Liver (tissue), 9 donors: Measurements from ENCODE around the gene GATA3. TPM values are rescaled to one million over a fixed set of nuclear protein-coding genes. Genes with fewer than 3 reads are reported as not detected.
A peak's percentile ranks its signal among the peaks of the same experiment; 100 is the strongest.

Experiments
- DNase-seq: peaks from one replicate; pipeline ENCODE4 v3.0.0-alpha.2; 2017; ENCODE audit warnings: low spot score
- H3K27ac ChIP-seq, 2 donors: one replicate each; pipeline ENCODE4 v1.7.0; 2013; ENCODE audit warnings: inconsistent platforms in 2 of 2, low read length in 2 of 2, control low read depth in 1 of 2, low read depth in 1 of 2, mild to moderate bottlenecking in 1 of 2
- H3K27me3 ChIP-seq, 4 donors: one replicate each; pipeline versions ENCODE4 v1.6.1 to v1.7.0; 2013; ENCODE audit warnings: low read length in 3 of 4, inconsistent platforms in 1 of 4, mild to moderate bottlenecking in 1 of 4, moderate library complexity in 1 of 4; ENCODE audit not compliant: control insufficient read depth in 4 of 4, insufficient read depth in 4 of 4
- H3K36me3 ChIP-seq, 4 donors: one replicate each; pipeline versions ENCODE4 v1.6.1 to v1.7.0; 2013; ENCODE audit warnings: low read length in 3 of 4, mild to moderate bottlenecking in 3 of 4, low read depth in 1 of 4, moderate library complexity in 1 of 4; ENCODE audit not compliant: control insufficient read depth in 4 of 4, insufficient read depth in 3 of 4
- H3K4me1 ChIP-seq, 4 donors: one replicate each; pipeline versions ENCODE4 v1.6.1 to v1.7.0; 2013; ENCODE audit warnings: low read length in 3 of 4, mild to moderate bottlenecking in 3 of 4, moderate library complexity in 1 of 4; ENCODE audit not compliant: control insufficient read depth in 4 of 4, insufficient read depth in 4 of 4
- H3K4me3 ChIP-seq, 3 donors: one replicate each; pipeline versions ENCODE4 v1.6.1 to v1.7.0; 2013; ENCODE audit warnings: low read length in 3 of 3, control low read depth in 1 of 3, low read depth in 1 of 3, mild to moderate bottlenecking in 1 of 3
- H3K9ac ChIP-seq, 2 donors: one replicate each; pipeline ENCODE4 v1.7.0; 2013; ENCODE audit warnings: low read length in 2 of 2, mild to moderate bottlenecking in 2 of 2, moderate library complexity in 2 of 2, control low read depth in 1 of 2, low read depth in 1 of 2
- H3K9me3 ChIP-seq, 4 donors: one replicate each; pipeline versions ENCODE4 v1.6.1 to v1.7.0; 2013; ENCODE audit warnings: low read length in 3 of 4; ENCODE audit not compliant: control insufficient read depth in 4 of 4
- ATF3 ChIP-seq: IDR thresholded peaks from 2 replicates; pipeline ENCODE4 v1.6.1; 2016; ENCODE audit warnings: antibody characterized with exemption
- CTCF ChIP-seq: fragments of 150-350 bp; IDR thresholded peaks from 2 replicates; pipeline ENCODE4 v1.5.1; 2017; ENCODE audit warnings: improper control_type of control experiment, low read depth, low read length; ENCODE audit not compliant: missing input control
- EGR1 ChIP-seq, 2 donors: IDR thresholded peaks; 2 replicates each; pipeline ENCODE4 v1.6.1; 2016 to 2018; ENCODE audit warnings: antibody characterized with exemption in 2 of 2, low read depth in 2 of 2
- FOXA1 ChIP-seq: IDR thresholded peaks from 2 replicates; pipeline ENCODE4 v1.6.1; 2016; ENCODE audit warnings: antibody characterized with exemption
- FOXA2 ChIP-seq: IDR thresholded peaks from 2 replicates; pipeline ENCODE4 v1.6.1; 2016; ENCODE audit warnings: antibody characterized with exemption
- HNF4G ChIP-seq: IDR thresholded peaks from 2 replicates; pipeline ENCODE4 v1.6.1; 2016; ENCODE audit warnings: antibody characterized with exemption
- NR2F2 ChIP-seq: IDR thresholded peaks from 2 replicates; pipeline ENCODE4 v1.6.1; 2016; ENCODE audit warnings: antibody characterized with exemption
- RAD21 ChIP-seq, 2 donors: IDR thresholded peaks; 2 replicates each; pipeline ENCODE4 v1.6.1; 2016; ENCODE audit warnings: antibody characterized with exemption in 2 of 2, mild to moderate bottlenecking in 2 of 2
- RXRA ChIP-seq, 2 donors: IDR thresholded peaks; 2 replicates each; pipeline ENCODE4 v1.6.1; 2017 to 2018; ENCODE audit warnings: antibody characterized with exemption in 2 of 2, mild to moderate bottlenecking in 1 of 2
- SP1 ChIP-seq: IDR thresholded peaks from 2 replicates; pipeline ENCODE4 v1.6.1; 2018; ENCODE audit warnings: antibody characterized with exemption, mild to moderate bottlenecking
- TAF1 ChIP-seq: conservative IDR thresholded peaks from 2 replicates; pipeline ENCODE4 v1.6.1; 2016; ENCODE audit warnings: antibody characterized with exemption, mild to moderate bottlenecking
- YY1 ChIP-seq: IDR thresholded peaks from 2 replicates; pipeline ENCODE4 v1.6.1; 2016; ENCODE audit warnings: antibody characterized with exemption, mild to moderate bottlenecking
- ZBTB33 ChIP-seq: IDR thresholded peaks from 2 replicates; pipeline ENCODE4 v1.6.1; 2016; ENCODE audit warnings: antibody characterized with exemption
- WGBS: extraction: QIAGEN DNeasy Blood & Tissue Kit; methylation state at CpG from one replicate; pipeline ENCODE4 v1.1.7; 2013; 5-methylcytosine and 5-hydroxymethylcytosine counted together
- polyA plus RNA-seq, 2 donors: library from polyadenylated mRNA; stranded (reverse) in 1 of 2; unstranded in 1 of 2; fragments of 200-250 nt in 1 of 2; fragments of >200 nt in 1 of 2; fragmentation: Nextera tagmentation in 1 of 2; extraction: Ambion mirVana in 1 of 2; gene quantifications; one replicate each; pipeline versions ENCODE4 v1.2.1 to v1.2.3, GENCODE V29; 2013 to 2015
- total RNA-seq, 2 donors: library from RNA; depleted of rRNA; stranded (reverse); fragments of >200 nt; gene quantifications; one replicate each; pipeline ENCODE4 v1.2.3, GENCODE V29; 2014
- donor health status: healthy.
- donor health status: healthy.
- donor health status: healthy.
- donor health status: healthy.
- donor health status: healthy.

GATA3 gene
- total and polyA plus RNA-seq, 4 donors, result 0.08 to 0.51 (median 0.21) TPM

- TF ChIP-seq ATF3, result no peak
Observed at GRCh38 chr10:8034466-8035005, 20.0 kb upstream of the GATA3 start (continued).

- peaks cover 5 to 16% (median 11%) of the 10 kb centered on the region in 4 donors for H3K4me1 ChIP-seq
- no peak for DNase-seq
- no peaks in the 10 kb centered on the region for H3K36me3 ChIP-seq
- H3K9ac ChIP-seq, result no peak overlapping the region
- TF ChIP-seq FOXA1, result no peak
- no peak for TF ChIP-seq EGR1 (IDR thresholded peaks at IDR 0.05; ENCODE audit: low read depth in 2 of 2)
- no peak for TF ChIP-seq YY1
- TF ChIP-seq CTCF, result no peak
- TF ChIP-seq RXRA (IDR thresholded peaks at IDR 0.05), result no peak
- no peak for TF ChIP-seq SP1
- TF ChIP-seq ZBTB33, result no peak
- TF ChIP-seq RAD21 (IDR thresholded peaks at IDR 0.05), result no peak
- no peak for TF ChIP-seq TAF1
- H3K4me3 ChIP-seq, result peak overlapping the region in 1 of 3 donors; percentile 38
- 9% methylated on average over 32 of the region's 32 CpGs for WGBS
- no peak overlapping the region for H3K27ac ChIP-seq
- H3K27me3 ChIP-seq, result peaks cover 0 to 41% (median 14%) of the 10 kb centered on the region in 4 donors
- peaks cover 0 to 3% (median under 1%) of the 10 kb centered on the region in 4 donors for H3K9me3 ChIP-seq
Observed at GRCh38 chr10:8035006-8035640, 19.4 kb upstream of the GATA3 start.

- Histone ChIP-seq H3K4me3 (no peak overlapping the region), H3K27me3 (peaks cover 0 to 41% (median 15%) of the 10 kb centered on the region in 4 donors), H3K9me3 (peaks cover 0 to 3% (median under 1%) of the 10 kb centered on the region in 4 donors), H3K36me3 (no peaks in the 10 kb centered on the region), H3K27ac (no peak overlapping the region), H3K9ac (no peak overlapping the region), H3K4me1 (peaks cover 5 to 16% (median 11%) of the 10 kb centered on the region in 4 donors)
- no peak for DNase-seq
- no peak for TF ChIP-seq RAD21 (IDR thresholded peaks at IDR 0.05)
- no peak for TF ChIP-seq HNF4G
- TF ChIP-seq FOXA2, result no peak
- TF ChIP-seq NR2F2, result no peak
- no peak for TF ChIP-seq YY1
- TF ChIP-seq FOXA1, result no peak
- no peak for TF ChIP-seq SP1
- no peak for TF ChIP-seq CTCF
- TF ChIP-seq RXRA (IDR thresholded peaks at IDR 0.05), result no peak
- no peak for TF ChIP-seq TAF1
- 9% methylated on average over 47 of the region's 47 CpGs for WGBS
Observed at GRCh38 chr10:8035641-8036470, 18.6 kb upstream of the GATA3 start.
